Muscle of arm (tissue), 12 donors: ENCODE data around the gene ANKRD29. TPM values are rescaled to one million over a fixed set of nuclear protein-coding genes. Genes with fewer than 3 reads are reported as not detected.
"Not testable (repeated sequence)": the region's sequence is repeated elsewhere in the genome, so short reads cannot be mapped to it uniquely, and the experiment has no call there.

Experiments used
- DNase-seq: peaks from one replicate; pipeline ENCODE4 v3.0.0-alpha.2; 2013
- polyA plus RNA-seq, 12 donors: library from polyadenylated mRNA; unstranded; fragments of 120-200 nt; gene quantifications; one replicate each; pipeline ENCODE4 v1.2.1, GENCODE V29; 2013; ENCODE audit not compliant: insufficient read length in 12 of 12

The ANKRD29 gene
- polyA plus RNA-seq, 12 donors: 2.9 to 13.1 (median 4.7) TPM; not detected in 1

GRCh38 chr18:23584019-23584983 is 78.4 kb downstream of the ANKRD29 start:
- DNase-seq: no peak

DNA sequence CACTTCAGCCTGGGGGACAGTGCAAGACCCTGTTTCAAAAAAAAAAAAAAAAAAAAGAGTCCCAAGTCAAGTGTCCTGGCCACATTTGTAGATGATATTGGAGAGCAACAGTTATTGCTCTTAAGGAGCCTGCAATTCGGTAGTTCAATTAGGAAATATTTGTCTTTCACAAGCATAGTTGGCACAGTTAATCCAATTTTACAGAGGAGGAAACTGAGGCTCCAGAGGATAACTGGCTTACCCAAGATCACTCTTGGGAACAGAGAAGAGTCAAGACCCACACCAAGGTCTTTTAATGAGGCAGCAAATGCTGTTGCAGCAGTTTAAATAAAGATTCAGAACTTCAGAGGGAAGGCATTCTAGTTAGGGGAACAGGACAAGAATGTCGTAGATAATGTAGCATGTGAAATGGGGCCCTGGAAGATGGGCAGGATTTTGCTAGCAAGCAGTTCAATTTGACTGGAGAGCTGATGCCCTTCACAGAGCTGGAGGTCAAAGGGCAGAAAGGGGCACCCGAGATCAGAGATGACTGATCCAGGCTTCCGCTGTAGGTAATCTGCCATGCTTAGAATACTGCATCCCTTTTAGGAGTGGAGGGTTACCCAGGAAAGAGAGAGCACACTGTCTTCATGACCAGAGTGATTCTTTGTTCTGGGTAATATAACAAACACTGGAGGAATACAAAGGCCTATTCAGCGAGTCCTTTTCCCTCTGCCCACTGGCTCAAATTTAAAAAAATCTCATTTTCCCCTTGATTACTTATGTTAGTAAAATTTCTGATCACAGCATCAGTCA is 79.4 kb downstream of the ANKRD29 start:
- no peak for DNase-seq

DNA sequence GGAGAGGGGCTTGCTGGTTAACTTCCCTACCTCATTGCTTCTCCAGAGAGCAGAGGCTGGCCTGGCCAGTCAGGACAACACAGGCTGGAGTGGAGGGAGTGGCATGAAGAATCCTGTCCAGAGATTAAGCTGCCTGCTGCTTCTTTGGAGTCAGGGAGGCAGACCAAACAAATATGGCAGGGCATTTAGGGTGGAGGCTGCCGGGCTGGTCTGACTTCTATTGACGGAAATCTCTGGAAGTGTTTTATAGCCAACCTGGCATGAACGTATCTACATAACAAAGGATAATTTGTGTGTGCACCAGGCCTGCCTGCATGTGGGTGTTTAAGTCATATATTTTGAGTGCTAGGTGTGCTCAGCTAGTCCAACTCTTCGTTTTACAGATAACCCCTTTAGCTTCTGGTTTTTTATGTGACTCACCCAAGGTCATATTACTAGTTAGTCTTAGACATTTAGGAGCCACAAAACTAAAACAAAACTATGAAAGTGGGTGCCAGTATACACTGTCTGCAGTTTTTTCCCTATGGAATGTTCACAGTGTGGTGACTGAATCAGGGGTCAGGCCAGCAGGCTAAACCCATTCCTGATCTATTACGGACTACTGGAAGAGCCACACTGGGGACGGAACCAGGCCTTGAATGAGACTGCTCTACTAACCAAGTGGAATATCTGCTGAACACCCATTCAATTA is 81.9 kb downstream of the ANKRD29 start:
- DNase-seq: no peak

DNA sequence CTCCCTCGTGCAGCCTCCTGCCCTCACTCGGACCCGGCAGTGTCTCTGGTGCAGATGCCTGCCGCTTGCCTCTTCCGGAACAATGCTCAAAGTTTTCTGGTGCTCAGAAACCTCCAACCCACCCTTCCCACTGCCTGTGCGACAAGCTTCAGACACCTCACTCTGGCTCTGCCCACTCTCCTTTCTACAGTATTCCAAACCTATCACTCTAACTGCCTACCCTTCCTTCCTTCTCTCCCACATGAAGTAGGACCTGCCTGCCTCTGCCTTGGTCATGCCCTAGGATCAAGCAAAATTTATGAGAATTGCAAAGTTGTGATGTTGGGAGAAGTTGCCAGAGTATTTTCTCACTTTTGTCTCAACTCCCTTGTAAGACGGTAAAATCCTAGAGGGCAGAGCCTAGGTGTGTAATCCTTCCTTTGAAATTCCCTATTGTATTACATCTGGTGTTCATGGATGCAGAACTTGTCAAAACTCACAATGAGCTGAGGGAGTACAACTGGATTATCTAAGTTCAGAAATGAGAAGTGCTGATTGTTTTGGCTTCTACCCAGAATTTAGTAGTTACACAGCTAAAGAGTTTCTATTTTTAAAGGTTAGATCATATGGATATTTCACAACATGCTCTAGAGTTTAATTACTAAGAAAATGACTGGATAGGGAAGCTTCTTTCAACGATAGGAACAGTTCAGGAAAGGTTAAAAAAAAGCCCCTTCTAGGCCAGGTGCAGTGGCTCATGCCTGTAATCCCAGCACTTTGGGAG is 83.6 kb downstream of the ANKRD29 start:
- no peak for DNase-seq

DNA sequence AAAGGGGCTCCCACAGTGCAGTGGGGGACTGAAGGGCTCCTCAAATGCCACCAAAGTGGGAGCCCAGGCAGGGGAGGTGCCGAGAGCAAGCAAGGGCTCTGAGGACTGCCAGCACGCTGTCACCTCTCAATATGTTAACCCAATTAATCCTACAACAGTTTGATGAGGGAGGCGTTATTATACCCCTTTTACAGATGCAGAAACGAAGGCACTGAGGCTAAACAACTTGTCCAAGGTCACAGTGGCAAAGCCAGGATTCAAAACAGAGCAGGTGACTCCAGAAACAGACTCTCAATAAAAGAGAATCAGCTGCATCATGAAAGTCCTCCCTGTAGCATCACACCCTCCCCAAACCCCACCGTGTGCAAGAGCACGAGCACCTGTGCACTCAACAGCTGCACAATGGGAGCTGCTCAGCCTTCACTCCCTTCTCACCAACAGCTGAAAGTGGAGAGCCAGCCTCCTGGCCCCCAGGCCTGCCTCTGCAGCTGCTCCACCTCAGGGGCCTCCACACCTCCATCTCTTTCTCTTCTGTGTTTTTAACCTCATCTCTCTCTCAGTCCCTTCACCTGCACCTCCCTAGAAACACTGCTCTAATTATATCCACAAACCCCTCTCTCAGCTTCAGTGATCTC is 84.5 kb downstream of the ANKRD29 start:
- no peak for DNase-seq

GRCh38 chr18:23577521-23577920 is 85.2 kb downstream of the ANKRD29 start:
- not testable (repeated sequence) for DNase-seq

- no peak for DNase-seq
Observed at GRCh38 chr18:23575309-23575651, 87.4 kb downstream of the ANKRD29 start.

DNA sequence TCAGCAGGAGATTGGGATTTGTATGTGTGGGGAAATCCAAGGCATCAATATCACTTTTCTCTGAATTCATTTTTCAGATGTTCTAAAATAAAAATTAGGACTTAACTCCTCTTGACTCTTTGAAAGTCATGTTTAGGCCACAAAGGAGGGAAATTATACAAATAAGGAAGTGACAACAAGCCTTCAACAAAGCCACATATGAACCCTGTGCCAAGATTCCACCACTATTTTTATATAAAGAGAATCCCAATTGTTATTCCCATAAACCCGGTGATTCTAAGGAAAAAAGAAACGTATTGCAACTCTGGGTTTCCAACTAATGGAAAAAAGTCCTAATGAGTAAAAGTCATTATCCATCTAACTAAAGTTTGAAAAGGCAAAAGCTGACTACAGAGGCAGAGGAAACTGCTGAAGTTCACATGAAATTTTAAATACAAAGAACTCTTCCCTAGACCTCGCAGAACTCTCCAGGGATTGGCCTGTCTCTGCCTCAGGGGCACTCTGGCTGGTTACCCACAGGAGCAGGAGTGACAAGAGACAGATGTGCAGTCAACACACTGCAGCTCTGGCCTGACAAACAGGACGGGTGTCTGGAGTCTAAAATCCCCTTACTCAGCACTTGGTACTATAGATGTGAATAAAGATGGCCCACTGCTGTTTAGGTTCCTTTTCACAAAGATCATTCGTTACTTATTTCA is 88.0 kb downstream of the ANKRD29 start:
- DNase-seq: no peak

DNA sequence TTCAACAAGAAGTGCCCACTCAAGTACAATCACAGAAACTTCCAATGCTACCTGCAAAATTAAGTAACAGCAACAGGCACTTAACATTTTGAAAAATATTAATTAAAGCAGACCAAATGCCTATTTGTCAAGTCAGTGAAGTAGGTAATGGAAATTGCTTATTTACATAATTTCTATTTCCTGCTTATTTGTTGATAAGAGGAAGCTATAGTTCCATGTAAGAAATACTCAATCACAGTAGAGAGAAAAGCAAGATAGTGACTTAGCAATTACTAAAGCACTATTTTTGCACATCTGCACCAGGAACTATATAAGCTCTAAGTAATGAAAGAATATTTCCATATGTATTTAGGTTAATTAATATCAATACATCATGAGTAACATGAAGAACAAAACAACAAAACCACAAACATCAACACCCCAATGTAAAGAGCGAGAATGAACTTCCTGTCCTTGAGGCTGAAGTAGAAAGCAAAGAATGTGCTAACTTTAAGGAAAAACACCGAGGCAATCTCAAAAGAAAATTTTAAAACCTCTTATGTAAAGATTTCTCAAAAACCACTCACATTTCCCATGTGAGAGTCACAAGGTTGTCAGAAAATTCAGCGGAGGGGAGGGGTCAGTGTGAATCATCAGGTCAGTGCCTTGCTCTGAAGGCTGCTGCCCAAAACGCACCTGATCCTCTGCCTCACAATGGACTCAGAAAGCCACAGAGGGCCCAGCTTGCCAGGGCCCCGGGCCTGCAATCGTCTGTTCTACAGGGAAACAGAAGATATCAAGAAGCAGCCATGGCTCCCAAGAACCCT is 88.9 kb downstream of the ANKRD29 start:
- no peak for DNase-seq

DNA sequence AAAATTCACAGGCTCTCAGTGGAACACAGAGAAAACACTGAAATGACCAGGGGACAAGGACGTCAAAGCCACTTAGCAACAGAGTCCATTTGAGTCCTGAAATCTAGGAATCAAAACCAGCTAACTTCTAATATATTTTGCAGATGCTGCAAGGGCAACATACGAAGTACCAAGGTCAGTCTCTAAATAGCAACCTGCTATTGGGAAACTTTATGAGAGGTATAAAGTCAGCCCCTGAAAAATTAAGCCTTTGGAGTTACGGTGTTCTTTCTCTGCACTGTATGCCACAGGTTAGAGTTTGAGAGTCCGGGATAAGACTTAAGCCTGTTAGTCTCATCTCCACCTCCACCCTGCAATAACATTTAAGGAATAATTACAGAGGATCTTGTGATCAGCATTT is 89.7 kb downstream of the ANKRD29 start:
- no peak for DNase-seq

GRCh38 chr18:23572570-23572969 is 90.1 kb downstream of the ANKRD29 start:
- no peak for DNase-seq

GRCh38 chr18:23572012-23572411 is 90.7 kb downstream of the ANKRD29 start:
- no peak for DNase-seq

DNA sequence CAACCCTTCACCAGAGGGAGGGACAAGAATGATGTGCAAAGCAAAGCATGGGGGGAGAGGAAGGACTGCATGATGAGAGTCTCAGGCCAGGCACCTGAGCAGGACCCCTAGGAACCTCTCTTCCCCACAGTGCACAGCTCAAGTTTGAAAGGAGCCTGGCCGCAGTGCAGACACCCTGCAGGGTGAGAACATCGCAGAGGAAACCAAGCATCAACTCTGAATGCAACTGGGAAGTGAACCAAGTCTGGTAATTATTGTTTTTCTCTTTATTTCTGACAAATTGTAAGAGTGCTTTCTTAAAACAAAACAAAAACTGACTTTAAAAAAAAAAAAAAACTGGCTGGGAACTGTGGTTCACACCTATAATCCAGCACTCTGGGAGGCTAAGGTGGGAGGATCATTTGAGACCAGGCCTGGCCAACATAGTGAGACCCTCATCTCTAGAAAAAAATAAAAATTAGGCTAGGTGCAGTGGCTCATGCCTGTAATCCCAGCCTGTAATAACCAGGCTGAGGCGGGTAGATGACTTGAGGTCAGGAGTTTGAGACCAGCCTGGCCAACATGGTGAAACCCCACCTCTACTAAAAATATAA is 91.7 kb downstream of the ANKRD29 start:
- DNase-seq: no peak

DNA sequence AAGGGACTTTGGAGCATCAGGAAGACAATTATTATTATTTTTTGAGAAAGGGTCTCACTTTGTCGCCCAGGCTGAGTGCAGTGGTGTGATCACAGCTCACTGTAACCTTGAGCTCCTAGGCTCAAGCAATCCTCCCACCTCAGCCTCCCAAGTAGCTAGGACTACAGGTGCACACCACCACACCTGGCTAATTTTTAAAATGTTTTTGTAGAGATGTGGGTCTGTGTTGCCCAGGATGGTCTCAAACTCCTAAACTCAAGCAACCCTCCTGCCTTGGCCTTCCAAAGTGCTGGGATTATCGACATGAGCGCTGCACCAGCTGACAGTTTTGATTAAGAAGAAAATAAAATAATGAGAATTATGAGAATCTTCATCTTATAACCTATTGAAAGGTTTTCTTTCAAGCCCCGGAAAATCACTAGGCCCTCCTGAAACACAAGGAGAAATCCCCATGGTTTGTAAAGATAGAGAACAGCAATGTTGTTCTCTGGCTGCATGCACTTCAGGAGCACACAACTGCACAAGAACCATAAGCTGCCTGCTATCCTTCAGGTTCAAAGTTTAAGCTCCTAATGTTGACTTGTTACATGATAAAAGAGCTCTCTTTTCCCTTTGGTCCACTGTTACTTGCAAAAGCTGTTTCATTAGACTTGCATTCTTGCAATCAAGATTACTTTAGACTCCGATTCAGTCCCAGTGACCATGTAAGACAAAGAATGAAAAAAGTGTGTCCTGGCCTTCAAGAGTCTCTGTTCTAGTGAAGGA is 93.2 kb downstream of the ANKRD29 start:
- DNase-seq: no peak

GRCh38 chr18:23568281-23569138 is 94.2 kb downstream of the ANKRD29 start:
- DNase-seq: no peak

- DNase-seq: no peak
Observed at GRCh38 chr18:23567671-23568070, 95.0 kb downstream of the ANKRD29 start.

DNA sequence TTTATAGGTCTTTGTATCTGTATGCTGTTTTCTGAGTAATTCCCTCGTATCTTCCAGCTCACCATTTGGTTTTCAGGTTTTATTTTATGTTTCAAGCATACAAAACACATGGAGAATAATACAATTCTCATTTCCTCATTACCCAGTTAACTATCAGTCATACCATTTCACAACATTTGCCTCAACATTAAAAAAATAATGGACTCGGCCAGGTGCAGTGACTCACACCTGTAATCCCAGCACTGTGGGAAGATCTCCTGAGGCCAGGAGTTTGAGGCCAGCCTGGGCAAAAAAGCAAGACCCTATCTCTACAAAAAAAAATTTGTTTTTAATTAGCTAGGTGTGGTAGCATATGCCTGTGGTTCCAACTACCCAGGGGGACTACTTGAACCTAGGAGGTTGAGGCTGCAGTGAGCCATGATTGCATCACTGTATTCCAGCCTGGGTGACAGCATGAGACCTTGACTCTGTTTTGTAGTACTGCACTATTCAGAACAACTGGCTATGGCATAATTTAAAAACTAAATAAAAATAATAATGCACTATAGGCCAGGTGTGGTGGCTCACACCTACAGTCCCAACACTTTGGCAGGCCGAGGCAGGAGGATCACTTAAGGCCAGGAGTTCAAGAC is 96.7 kb downstream of the ANKRD29 start:
- no peak for DNase-seq
